B cell (primary cell): ENCODE results near the gene ANKS1A.

Source experiments
- CTCF ChIP-seq: fragments of 200-600 bp; IDR thresholded peaks from one replicate; pipeline ENCODE4 v1.8.0; 2022; ENCODE audit warnings: antibody characterized with exemption, mild to moderate bottlenecking
- EZH2 ChIP-seq: IDR thresholded peaks from 2 replicates; pipeline ENCODE4 v1.6.1; 2012; ENCODE audit warnings: borderline replicate concordance, low read depth, mild to moderate bottlenecking, moderate library complexity, low read length; ENCODE audit not compliant: insufficient read depth, poor library complexity, severe bottlenecking

GRCh38 chr6:34917626-34918285, 28.7 kb downstream of the ANKS1A start:
- TF ChIP-seq CTCF (no peak), EZH2 (no peak)
